Measurements from ENCODE around the gene FHL2. TPM values are rescaled to one million over a fixed set of nuclear protein-coding genes. Genes with fewer than 3 reads are reported as not detected.

FHL2 gene
- total RNA-seq, 1 donor from 2014 or later, result 13.8 TPM

GRCh38 chr2:105336786-105337121 lies 62.1 kb downstream of the FHL2 start:
- peak overlapping the region; percentile 96 for H3K27ac ChIP-seq

GRCh38 chr2:105335469-105335868 lies 63.4 kb downstream of the FHL2 start:
- peaks cover 16% of the 10 kb centered on the region for H3K4me1 ChIP-seq
- DNase-seq (no peak), ATAC-seq (no peak)
- no peak overlapping the region for H3K27ac ChIP-seq
- H3K4me3 ChIP-seq, result no peak overlapping the region
- no peaks in the 10 kb centered on the region for H3K9me3 ChIP-seq
- H3K36me3 ChIP-seq, result peaks cover 9% of the 10 kb centered on the region
- intact Hi-C loops (cut with DNase I), result no loop called here
- no peak for TF ChIP-seq CTCF (IDR thresholded peaks at IDR 0.05)
- H3K27me3 ChIP-seq, result no peaks in the 10 kb centered on the region

More at GRCh38 chr2:105336786-105337121, 62.1 kb downstream of the FHL2 start:
- intact Hi-C loops (cut with DNase I), result no loop called here
- Histone ChIP-seq H3K9me3 (no peaks in the 10 kb centered on the region), H3K36me3 (peaks cover 22% of the 10 kb centered on the region), H3K27me3 (no peaks in the 10 kb centered on the region), H3K4me1 (peaks cover 14% of the 10 kb centered on the region), H3K4me3 (peak overlapping the region; percentile 87)
- DNase-seq (no peak), ATAC-seq (no peak)
- TF ChIP-seq CTCF (IDR thresholded peaks at IDR 0.05), result no peak

- intact Hi-C loops (cut with DNase I), result no loop called here
- DNase-seq (no peak), ATAC-seq (no peak)
- no peak overlapping the region for H3K4me3 ChIP-seq
- no peaks in the 10 kb centered on the region for H3K27me3 ChIP-seq
- no peaks in the 10 kb centered on the region for H3K9me3 ChIP-seq
- H3K27ac ChIP-seq, result no peak overlapping the region
- TF ChIP-seq CTCF (IDR thresholded peaks at IDR 0.05), result no peak
- H3K36me3 ChIP-seq, result no peaks in the 10 kb centered on the region
- H3K4me1 ChIP-seq, result peaks cover 19% of the 10 kb centered on the region
These were observed 64.6 kb downstream of the FHL2 start for GRCh38 chr2:105334211-105334610.

- intact Hi-C loops (cut with DNase I), result no loop called here
- TF ChIP-seq CTCF (IDR thresholded peaks at IDR 0.05), result no peak
- Histone ChIP-seq H3K4me3 (no peak overlapping the region), H3K27ac (no peak overlapping the region), H3K4me1 (peaks cover 18% of the 10 kb centered on the region), H3K27me3 (no peaks in the 10 kb centered on the region), H3K36me3 (no peaks in the 10 kb centered on the region), H3K9me3 (no peaks in the 10 kb centered on the region)
- no peak for ATAC-seq
- no peak for DNase-seq
These were observed 68.0 kb downstream of the FHL2 start for GRCh38 chr2:105330681-105331375.

GRCh38 chr2:105329561-105330495 lies 69.0 kb downstream of the FHL2 start, which contains the start of gene TGFBRAP1:
TGFBRAP1 (minus strand) TSS chr2:105329735; CDS start chr2:105308301, 21,434 bp downstream.
- no peaks in the 10 kb centered on the region for H3K9me3 ChIP-seq
- peak within 1 kb of the TSS; percentile 62 for H3K4me3 ChIP-seq
- H3K27me3 ChIP-seq, result no peaks in the 10 kb centered on the region
- peak; percentile 82 for DNase-seq
- no peaks in the 10 kb centered on the region for H3K36me3 ChIP-seq
- intact Hi-C loops (cut with DNase I), result no loop called here
- H3K27ac ChIP-seq, result peak within 1 kb of the TSS; percentile 80
- TF ChIP-seq CTCF (IDR thresholded peaks at IDR 0.05), result no peak
- peak; percentile 94 for ATAC-seq
- peaks cover 18% of the 10 kb centered on the region for H3K4me1 ChIP-seq

All from upper lobe of right lung (tissue), 1 donor.